ENCODE data around the gene SHANK2.

The SHANK2 gene

DNA sequence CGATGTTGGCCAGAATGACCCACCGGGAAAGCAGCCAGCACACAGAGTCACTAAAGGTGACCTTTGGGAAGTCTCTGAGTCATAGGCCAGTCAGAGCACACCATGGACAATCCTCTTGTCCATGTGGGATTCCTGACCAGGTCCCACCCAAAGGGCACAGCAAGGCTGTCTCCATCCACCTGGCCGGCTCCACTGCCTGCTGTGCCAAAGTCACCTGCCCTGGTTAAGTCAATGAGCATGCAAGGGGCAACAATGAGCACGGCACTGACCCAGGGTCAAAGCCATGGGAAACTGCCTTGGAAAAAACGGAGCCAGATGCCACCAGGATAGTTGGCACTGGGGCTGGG, 49.8 kb downstream of the SHANK2 start:
- DNase-seq (ENCODE audit: low read depth, low spot score): no peak

Data from brain pericyte (primary cell).